ENCODE results near the gene C5orf15.

C5orf15 gene

GRCh38 chr5:134003817-134004625, 35.6 kb upstream of the C5orf15 start:
- TF ChIP-seq ISL1 (CRISPR knock-in tag; IDR thresholded peaks at IDR 0.05) (no peak), TCF4 (CRISPR knock-in tag; IDR thresholded peaks at IDR 0.05; ENCODE audit: borderline replicate concordance) (no peak), OSR1 (CRISPR knock-in tag; IDR thresholded peaks at IDR 0.05) (no peak), PPARA (CRISPR knock-in tag; IDR thresholded peaks at IDR 0.05; ENCODE audit: borderline replicate concordance) (no peak)
- ATAC-seq = peak; percentile 37

GRCh38 chr5:134003064-134003816, 34.8 kb upstream of the C5orf15 start:
- no peak for ATAC-seq

GRCh38 chr5:134001938-134002731, 33.7 kb upstream of the C5orf15 start:
- no peak for ATAC-seq
- no peak for TF ChIP-seq SNAI2 (CRISPR knock-in tag; IDR thresholded peaks at IDR 0.05)
- no peak for TF ChIP-seq CSRNP3 (CRISPR knock-in tag; IDR thresholded peaks at IDR 0.05)
- TF ChIP-seq ZFP30 (CRISPR knock-in tag; IDR thresholded peaks at IDR 0.05) = no peak
- TF ChIP-seq ZNF8 (CRISPR knock-in tag; IDR thresholded peaks at IDR 0.05) = no peak
- TF ChIP-seq ZNF70 (CRISPR knock-in tag; IDR thresholded peaks at IDR 0.05) = no peak
- TF ChIP-seq CSDC2 (CRISPR knock-in tag; IDR thresholded peaks at IDR 0.05) = no peak
- TF ChIP-seq POU6F1 (CRISPR knock-in tag; IDR thresholded peaks at IDR 0.05; ENCODE audit: borderline replicate concordance, low read depth) = no peak
- TF ChIP-seq TSHZ2 (CRISPR knock-in tag; IDR thresholded peaks at IDR 0.05) = no peak

More at GRCh38 chr5:134003064-134003816, 34.8 kb upstream of the C5orf15 start:
- TF ChIP-seq ZNF8 (CRISPR knock-in tag; IDR thresholded peaks at IDR 0.05) = no peak
- TF ChIP-seq PPARA (CRISPR knock-in tag; IDR thresholded peaks at IDR 0.05; ENCODE audit: borderline replicate concordance) = no peak
- TF ChIP-seq PATZ1 (CRISPR knock-in tag; IDR thresholded peaks at IDR 0.05; ENCODE audit: borderline replicate concordance) = no peak
- no peak for TF ChIP-seq ZFP3 (CRISPR knock-in tag; IDR thresholded peaks at IDR 0.05)
- no peak for TF ChIP-seq CREB5 (CRISPR knock-in tag; IDR thresholded peaks at IDR 0.05; ENCODE audit: low read depth)
- TF ChIP-seq ZNF565 (CRISPR knock-in tag; conservative IDR thresholded peaks at IDR 0.05; ENCODE audit: low read depth) = no peak
- TF ChIP-seq TCF4 (CRISPR knock-in tag; IDR thresholded peaks at IDR 0.05; ENCODE audit: borderline replicate concordance) = no peak
- TF ChIP-seq ZC3H10 (CRISPR knock-in tag; IDR thresholded peaks at IDR 0.05) = no peak
- no peak for TF ChIP-seq RARB (CRISPR knock-in tag; IDR thresholded peaks at IDR 0.05)
- TF ChIP-seq TOX (CRISPR knock-in tag; IDR thresholded peaks at IDR 0.05; ENCODE audit: borderline replicate concordance) = no peak
- TF ChIP-seq GLIS3 (CRISPR knock-in tag; IDR thresholded peaks at IDR 0.05) = no peak
- no peak for TF ChIP-seq ARNTL (CRISPR knock-in tag; IDR thresholded peaks at IDR 0.05; ENCODE audit: borderline replicate concordance, low read depth)
- TF ChIP-seq BACH2 (CRISPR knock-in tag; IDR thresholded peaks at IDR 0.05; ENCODE audit: borderline replicate concordance) = no peak
- no peak for TF ChIP-seq SNAI2 (CRISPR knock-in tag; IDR thresholded peaks at IDR 0.05)
- TF ChIP-seq POU6F1 (CRISPR knock-in tag; IDR thresholded peaks at IDR 0.05; ENCODE audit: borderline replicate concordance, low read depth) = no peak
- no peak for TF ChIP-seq ISL1 (CRISPR knock-in tag; IDR thresholded peaks at IDR 0.05)
- no peak for TF ChIP-seq OSR1 (CRISPR knock-in tag; IDR thresholded peaks at IDR 0.05)
